GM10266 (cell line): Measurements from ENCODE around the gene HAS3.
A peak's percentile ranks its signal among the peaks of the same experiment; 100 is the strongest.

Experiments
- DNase-seq: peaks from one replicate; pipeline ENCODE4 v3.0.0; 2012; ENCODE audit errors: extremely low spot score
- CTCF ChIP-seq: IDR thresholded peaks from 2 replicates; pipeline ENCODE4 v1.5.1; 2012; ENCODE audit warnings: mild to moderate bottlenecking, low read depth; ENCODE audit not compliant: control insufficient read depth, insufficient read depth; ENCODE audit errors: missing control alignments

HAS3 gene

GRCh38 chr16:69083306-69083941 is 22.0 kb upstream of the HAS3 start:
- DNase-seq: no peak

GRCh38 chr16:69084289-69084688 is 21.2 kb upstream of the HAS3 start:
- no peak for TF ChIP-seq CTCF
- DNase-seq: no peak

More at GRCh38 chr16:69083306-69083941, 22.0 kb upstream of the HAS3 start:
- TF ChIP-seq CTCF: peak; percentile 16

- TF ChIP-seq CTCF: no peak
- no peak for DNase-seq
Measured at GRCh38 chr16:69085032-69085695, 20.3 kb upstream of the HAS3 start.

- no peak for TF ChIP-seq CTCF
- no peak for DNase-seq
Measured at GRCh38 chr16:69087161-69087581, 18.3 kb upstream of the HAS3 start.

- TF ChIP-seq CTCF: no peak
Measured at GRCh38 chr16:69088684-69089083, 16.8 kb upstream of the HAS3 start.

GRCh38 chr16:69089091-69089910 is 16.2 kb upstream of the HAS3 start:
- DNase-seq: no peak
- TF ChIP-seq CTCF: no peak

More at GRCh38 chr16:69088684-69089083, 16.8 kb upstream of the HAS3 start:
- DNase-seq: no peak
